Myocyte (in vitro differentiated cells): ENCODE data around the gene RMC1. TPM values are rescaled to one million over a fixed set of nuclear protein-coding genes. Genes with fewer than 3 reads are reported as not detected.

ENCODE experiments used
- DNase-seq: peaks from one replicate; pipeline ENCODE4 v3.0.0-alpha.2; 2012; ENCODE audit warnings: low read depth
- total RNA-seq: library from RNA; depleted of rRNA; stranded (reverse); fragments of >200 nt; gene quantifications from 2 replicates; pipeline ENCODE4 v1.2.3, GENCODE V29; 2014

RMC1 gene
- total RNA-seq, 1 donor from 2014 or later, result 24.0 TPM

DNA sequence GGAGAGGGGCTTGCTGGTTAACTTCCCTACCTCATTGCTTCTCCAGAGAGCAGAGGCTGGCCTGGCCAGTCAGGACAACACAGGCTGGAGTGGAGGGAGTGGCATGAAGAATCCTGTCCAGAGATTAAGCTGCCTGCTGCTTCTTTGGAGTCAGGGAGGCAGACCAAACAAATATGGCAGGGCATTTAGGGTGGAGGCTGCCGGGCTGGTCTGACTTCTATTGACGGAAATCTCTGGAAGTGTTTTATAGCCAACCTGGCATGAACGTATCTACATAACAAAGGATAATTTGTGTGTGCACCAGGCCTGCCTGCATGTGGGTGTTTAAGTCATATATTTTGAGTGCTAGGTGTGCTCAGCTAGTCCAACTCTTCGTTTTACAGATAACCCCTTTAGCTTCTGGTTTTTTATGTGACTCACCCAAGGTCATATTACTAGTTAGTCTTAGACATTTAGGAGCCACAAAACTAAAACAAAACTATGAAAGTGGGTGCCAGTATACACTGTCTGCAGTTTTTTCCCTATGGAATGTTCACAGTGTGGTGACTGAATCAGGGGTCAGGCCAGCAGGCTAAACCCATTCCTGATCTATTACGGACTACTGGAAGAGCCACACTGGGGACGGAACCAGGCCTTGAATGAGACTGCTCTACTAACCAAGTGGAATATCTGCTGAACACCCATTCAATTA, 77.5 kb downstream of the RMC1 start:
- DNase-seq, result no peak

Other genes starting within 250 kb of the RMC1 start
- 157 and 160 TPM in 2 replicates for gene RIOK3, start 50.2 kb upstream of the RMC1 start, total RNA-seq
- gene NPC1, start 83.0 kb downstream of the RMC1 start, total RNA-seq, result 40.4 and 54.0 TPM in 2 replicates
- 0.83 and 2.1 TPM in 2 replicates for gene ANKRD29, start 159.4 kb downstream of the RMC1 start, total RNA-seq
- 1.2 and 2.8 TPM in 2 replicates for gene LAMA3, start 185.9 kb downstream of the RMC1 start, total RNA-seq